Breast epithelium (tissue), 4 donors: ENCODE data around the gene TESPA1. TPM values are rescaled to one million over a fixed set of nuclear protein-coding genes. Genes with fewer than 3 reads are reported as not detected.

Experiments used
- DNase-seq, 2 donors: peaks; one replicate each; pipeline ENCODE4 v3.0.0-alpha.2; 2019; ENCODE audit warnings: low spot score in 2 of 2
- H3K27ac ChIP-seq, 2 donors: fragments of 200-600 bp; sonication (generic) in 1 of 2; one replicate each; pipeline ENCODE4 v1.5.1; 2016 to 2019; ENCODE audit warnings: mild to moderate bottlenecking in 1 of 2
- H3K27me3 ChIP-seq, 2 donors: fragments of 200-600 bp; sonication (generic) in 1 of 2; one replicate each; pipeline versions ENCODE4 v1.5.1 to v1.6.0; 2017 to 2019; ENCODE audit warnings: control low read depth in 1 of 2, mild to moderate bottlenecking in 1 of 2
- H3K36me3 ChIP-seq: fragments of 200-600 bp; one replicate; pipeline ENCODE4 v1.5.1; 2019
- H3K4me1 ChIP-seq, 2 donors: fragments of 200-600 bp; sonication (generic); one replicate each; pipeline ENCODE4 v1.5.1; 2016 to 2019; ENCODE audit warnings: control low read depth in 1 of 2
- H3K4me3 ChIP-seq, 3 donors: fragments of 200-600 bp; sonication (generic); 1 replicate in 2 of 3; 2 replicates in 1 of 3; pipeline ENCODE4 v1.5.1; 2016 to 2019; ENCODE audit warnings: mild to moderate bottlenecking in 3 of 3, moderate library complexity in 2 of 3
- H3K9me3 ChIP-seq, 2 donors: fragments of 200-600 bp; sonication (generic) in 1 of 2; one replicate each; pipeline ENCODE4 v1.5.1; 2016 to 2019; ENCODE audit warnings: control low read depth in 1 of 2
- POLR2A ChIP-seq: fragments of 450-650 bp; IDR thresholded peaks from one replicate; pipeline ENCODE4 v1.6.1; 2016; ENCODE audit warnings: antibody characterized with exemption, mild to moderate bottlenecking, moderate library complexity
- POLR2AphosphoS5 ChIP-seq, 3 donors: sonication (generic); formaldehyde crosslinking; IDR thresholded peaks; one replicate each; pipeline ENCODE4 v1.6.1; 2017; ENCODE audit warnings: antibody characterized with exemption in 3 of 3
- intact Hi-C: fragments of 100-400 bp; cut with DNase I; formaldehyde crosslinking; loops from one replicate; pipeline ENCODE4 v1.15.1; 2023; ENCODE audit warnings: low total_unique reads
- total RNA-seq, 3 donors: library from RNA; depleted of rRNA; stranded (reverse); fragments of >200 nt; gene quantifications; one replicate each; pipeline ENCODE4 v1.1.0, GENCODE V29; 2016
- TF ChIP-seq, protein P1 (sequence below), 3 donors: fragments of 450-650 bp; IDR thresholded peaks; one replicate each; pipeline ENCODE4 v1.5.1; 2016 to 2017; ENCODE audit warnings: antibody characterized with exemption in 3 of 3, mild to moderate bottlenecking in 3 of 3, moderate library complexity in 3 of 3

TESPA1 gene
- total RNA-seq, 3 donors from 2014 or later, result 1.3 to 6.2 (median 2.2) TPM

DNA sequence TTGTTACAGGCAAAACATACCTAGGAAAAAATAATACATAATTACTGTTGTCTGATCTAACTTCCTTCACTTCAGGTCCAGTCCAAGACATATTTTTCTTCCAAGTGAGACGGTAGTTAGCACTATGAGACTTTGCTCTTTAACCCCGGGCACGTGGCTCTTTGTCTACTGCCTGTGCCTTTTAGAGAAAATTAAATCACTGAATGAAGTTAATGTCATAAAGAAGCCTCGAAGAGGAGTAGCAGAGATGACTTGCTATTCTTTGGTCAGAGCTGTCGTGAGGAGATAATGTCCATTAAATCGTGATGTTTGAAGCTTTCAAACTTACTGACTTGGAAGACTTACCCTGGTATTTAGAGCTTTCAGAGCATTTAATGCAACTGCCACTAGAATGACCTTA lies 8.7 kb downstream of the TESPA1 start:
- Histone ChIP-seq H3K36me3 (no peaks in the 10 kb centered on the region), H3K27me3 (no peaks in the 10 kb centered on the region), H3K4me1 (no peaks in the 10 kb centered on the region), H3K4me3 (no peak overlapping the region), H3K27ac (no peak overlapping the region), H3K9me3 (no peaks in the 10 kb centered on the region)
- no peak for DNase-seq
- no peak for TF ChIP-seq POLR2A
- no peak for TF ChIP-seq POLR2AphosphoS5 (IDR thresholded peaks at IDR 0.05)
- TF ChIP-seq, protein P1, sequence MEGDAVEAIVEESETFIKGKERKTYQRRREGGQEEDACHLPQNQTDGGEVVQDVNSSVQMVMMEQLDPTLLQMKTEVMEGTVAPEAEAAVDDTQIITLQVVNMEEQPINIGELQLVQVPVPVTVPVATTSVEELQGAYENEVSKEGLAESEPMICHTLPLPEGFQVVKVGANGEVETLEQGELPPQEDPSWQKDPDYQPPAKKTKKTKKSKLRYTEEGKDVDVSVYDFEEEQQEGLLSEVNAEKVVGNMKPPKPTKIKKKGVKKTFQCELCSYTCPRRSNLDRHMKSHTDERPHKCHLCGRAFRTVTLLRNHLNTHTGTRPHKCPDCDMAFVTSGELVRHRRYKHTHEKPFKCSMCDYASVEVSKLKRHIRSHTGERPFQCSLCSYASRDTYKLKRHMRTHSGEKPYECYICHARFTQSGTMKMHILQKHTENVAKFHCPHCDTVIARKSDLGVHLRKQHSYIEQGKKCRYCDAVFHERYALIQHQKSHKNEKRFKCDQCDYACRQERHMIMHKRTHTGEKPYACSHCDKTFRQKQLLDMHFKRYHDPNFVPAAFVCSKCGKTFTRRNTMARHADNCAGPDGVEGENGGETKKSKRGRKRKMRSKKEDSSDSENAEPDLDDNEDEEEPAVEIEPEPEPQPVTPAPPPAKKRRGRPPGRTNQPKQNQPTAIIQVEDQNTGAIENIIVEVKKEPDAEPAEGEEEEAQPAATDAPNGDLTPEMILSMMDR (IDR thresholded peaks at IDR 0.05), result no peak
- intact Hi-C loops, result no loop called here

DNA sequence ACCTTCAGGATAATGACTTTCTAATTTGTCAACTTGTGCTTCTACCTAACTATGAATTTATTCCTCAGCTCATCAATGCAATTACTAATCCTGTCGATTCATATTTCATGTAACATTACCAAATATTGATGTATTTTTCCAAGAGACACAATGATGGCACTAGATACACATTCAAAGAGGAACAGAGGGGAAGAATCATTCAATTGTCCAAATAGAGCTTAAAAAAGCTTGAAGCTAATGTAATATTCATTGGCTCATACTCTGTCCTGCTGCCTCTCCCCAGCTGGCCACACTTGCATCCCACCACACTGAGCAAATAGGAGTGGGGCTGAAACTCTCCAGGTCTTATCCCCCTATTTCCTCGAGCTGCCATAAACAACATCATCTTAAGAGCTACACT lies 9.3 kb downstream of the TESPA1 start:
- no peaks in the 10 kb centered on the region for H3K36me3 ChIP-seq
- H3K4me3 ChIP-seq, result no peak overlapping the region
- intact Hi-C loops, result no loop called here
- H3K9me3 ChIP-seq, result no peaks in the 10 kb centered on the region
- DNase-seq, result no peak
- TF ChIP-seq POLR2AphosphoS5 (IDR thresholded peaks at IDR 0.05) (no peak), POLR2A (no peak)
- TF ChIP-seq, protein P1 (IDR thresholded peaks at IDR 0.05), result no peak
- H3K4me1 ChIP-seq, result no peaks in the 10 kb centered on the region
- H3K27me3 ChIP-seq, result no peaks in the 10 kb centered on the region
- no peak overlapping the region for H3K27ac ChIP-seq

DNA sequence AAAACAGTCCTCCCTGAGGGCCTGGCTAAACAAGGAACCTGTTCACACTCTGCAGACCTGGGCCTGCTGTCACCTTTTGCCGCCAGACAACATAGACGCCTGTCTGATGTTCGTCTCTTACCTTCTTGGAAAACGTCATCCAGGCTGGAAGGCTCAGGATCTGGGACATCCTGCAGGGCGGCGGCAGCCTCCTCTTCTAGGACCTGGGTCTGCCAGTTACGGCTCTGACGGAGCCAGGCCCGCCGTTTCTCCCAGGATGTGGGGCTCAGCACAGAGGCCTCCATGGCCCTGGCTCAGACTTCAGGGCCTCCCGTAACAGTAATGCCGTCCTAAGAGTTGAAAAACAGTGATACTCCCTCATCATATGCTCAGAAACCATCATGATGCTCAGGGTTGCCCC lies 10.3 kb downstream of the TESPA1 start:
- Histone ChIP-seq H3K9me3 (no peaks in the 10 kb centered on the region), H3K36me3 (no peaks in the 10 kb centered on the region), H3K4me1 (no peaks in the 10 kb centered on the region), H3K27ac (no peak overlapping the region), H3K27me3 (no peaks in the 10 kb centered on the region), H3K4me3 (no peak overlapping the region)
- intact Hi-C loops, result no loop called here
- TF ChIP-seq, protein P1 (IDR thresholded peaks at IDR 0.05), result no peak
- TF ChIP-seq POLR2A, result no peak
- no peak for TF ChIP-seq POLR2AphosphoS5 (IDR thresholded peaks at IDR 0.05)
- DNase-seq, result no peak

DNA sequence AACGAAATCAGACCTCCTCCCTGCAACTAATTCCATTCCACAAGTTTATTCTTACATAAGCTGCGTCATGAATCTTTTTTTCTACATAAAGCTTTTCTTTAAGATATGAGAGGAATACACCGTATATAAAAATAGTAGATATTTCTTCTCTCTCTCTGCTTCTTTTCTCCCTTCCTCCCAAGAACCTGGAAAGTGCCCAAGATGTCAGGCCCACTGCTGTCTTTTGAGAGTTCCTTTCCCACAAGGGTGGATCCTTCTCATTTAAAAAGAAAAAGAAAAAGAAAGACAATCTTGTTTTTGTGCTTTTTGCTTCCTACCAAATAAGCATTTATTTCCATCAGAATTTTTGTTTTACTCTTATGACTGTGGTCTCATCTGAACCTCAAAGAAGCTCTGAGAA lies 11.0 kb downstream of the TESPA1 start:
- no peaks in the 10 kb centered on the region for H3K4me1 ChIP-seq
- no peak overlapping the region for H3K27ac ChIP-seq
- intact Hi-C loops, result no loop called here
- no peak for DNase-seq
- no peaks in the 10 kb centered on the region for H3K9me3 ChIP-seq
- TF ChIP-seq POLR2A (no peak), POLR2AphosphoS5 (IDR thresholded peaks at IDR 0.05) (no peak)
- TF ChIP-seq, protein P1 (IDR thresholded peaks at IDR 0.05), result no peak
- no peak overlapping the region for H3K4me3 ChIP-seq
- no peaks in the 10 kb centered on the region for H3K27me3 ChIP-seq
- H3K36me3 ChIP-seq, result no peaks in the 10 kb centered on the region

DNA sequence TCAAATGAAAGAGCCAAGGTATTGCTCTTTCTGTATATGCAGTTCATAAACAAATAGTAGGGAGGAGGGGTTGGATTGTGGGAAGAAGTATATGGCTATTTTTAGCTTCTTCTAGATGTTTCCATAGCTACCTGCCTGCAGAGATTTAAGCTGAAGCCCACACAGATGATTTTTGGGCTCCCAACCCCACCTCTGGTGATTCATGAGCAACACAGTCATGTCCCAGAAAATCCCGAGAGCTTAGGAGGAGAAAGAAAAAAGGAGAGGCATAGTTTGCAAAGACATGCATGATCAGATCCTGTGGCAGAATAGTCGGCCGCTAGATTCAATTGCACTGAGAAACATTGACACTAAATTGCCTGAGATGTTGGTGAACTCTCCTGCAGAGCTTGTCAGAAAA lies 13.8 kb downstream of the TESPA1 start:
- TF ChIP-seq POLR2A (no peak), POLR2AphosphoS5 (IDR thresholded peaks at IDR 0.05) (no peak)
- TF ChIP-seq, protein P1 (IDR thresholded peaks at IDR 0.05), result no peak
- H3K27ac ChIP-seq, result no peak overlapping the region
- no peaks in the 10 kb centered on the region for H3K4me1 ChIP-seq
- no peaks in the 10 kb centered on the region for H3K36me3 ChIP-seq
- intact Hi-C loops, result no loop called here
- H3K4me3 ChIP-seq, result no peak overlapping the region
- H3K9me3 ChIP-seq, result no peaks in the 10 kb centered on the region
- no peaks in the 10 kb centered on the region for H3K27me3 ChIP-seq
- no peak for DNase-seq
